HCT116 (cell line): ENCODE results near the gene FBXL5.

Experiments
- EZH2phosphoT487 ChIP-seq: fragments of 200-600 bp; IDR thresholded peaks from 2 replicates; pipeline ENCODE4 v1.6.1; 2018; ENCODE audit warnings: antibody characterized with exemption, borderline replicate concordance
- POLR2AphosphoS5 ChIP-seq: IDR thresholded peaks from 2 replicates; pipeline ENCODE4 v1.6.1; 2011; ENCODE audit warnings: mild to moderate bottlenecking, low read depth, low read length, moderate library complexity
- RAD21 ChIP-seq: IDR thresholded peaks from 2 replicates; pipeline ENCODE4 v1.6.1; 2012; ENCODE audit warnings: low read depth, mild to moderate bottlenecking
- TCF7L2 ChIP-seq: IDR thresholded peaks from 2 replicates; pipeline ENCODE4 v1.7.0; 2011; ENCODE audit warnings: borderline replicate concordance, inconsistent platforms; ENCODE audit not compliant: insufficient read depth, insufficient read length; ENCODE audit errors: extremely low read depth
- YY1 ChIP-seq: IDR thresholded peaks from 2 replicates; pipeline ENCODE4 v1.6.1; 2011; ENCODE audit warnings: low read length, low read depth, moderate library complexity, mild to moderate bottlenecking; ENCODE audit not compliant: insufficient replicate concordance; ENCODE audit errors: extremely low read depth
- TF ChIP-seq, protein P1 (sequence below), 3 experiments: fragments of 200-600 bp in 1 of 3; sonication (generic) in 1 of 3; IDR thresholded peaks in 2 of 3; conservative IDR thresholded peaks in 1 of 3; 2 replicates each; pipeline ENCODE4 v1.5.1; 2012 to 2017; ENCODE audit warnings: low read depth in 2 of 3, low read length in 2 of 3, antibody characterized with exemption in 1 of 3, borderline replicate concordance in 1 of 3, control low read depth in 1 of 3, mild to moderate bottlenecking in 1 of 3, mixed read lengths in 1 of 3, mixed run types in 1 of 3, moderate library complexity in 1 of 3; ENCODE audit not compliant: insufficient read depth in 1 of 3
- TF ChIP-seq, protein P2 (sequence below): IDR thresholded peaks from 2 replicates; pipeline ENCODE4 v1.6.1; 2012; ENCODE audit warnings: low read depth
- TF ChIP-seq, protein P3 (sequence below): IDR thresholded peaks from 2 replicates; pipeline ENCODE4 v1.6.1; 2012

DNA sequence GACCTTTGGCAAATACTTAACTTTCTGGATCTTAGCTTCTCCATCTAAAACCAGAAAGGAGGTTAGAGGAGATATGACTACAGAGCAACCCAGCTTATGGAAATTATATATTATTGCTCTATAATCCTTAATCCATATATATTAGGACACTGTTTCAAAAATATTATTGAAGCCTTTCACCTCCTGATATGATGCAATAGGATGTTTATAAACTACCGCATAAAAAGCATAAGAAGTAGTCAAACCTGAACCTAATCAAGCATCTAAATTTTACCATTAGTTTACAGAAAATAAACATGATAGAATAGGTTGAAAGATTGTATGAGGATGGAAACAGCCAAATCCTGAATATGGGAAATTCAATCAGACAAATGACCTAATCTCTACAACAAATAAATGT lies 20.9 kb upstream of the FBXL5 start:
- TF ChIP-seq EZH2phosphoT487 (no peak), TCF7L2 (no peak), POLR2AphosphoS5 (no peak), YY1 (no peak), RAD21 (no peak)
- TF ChIP-seq, protein P1, sequence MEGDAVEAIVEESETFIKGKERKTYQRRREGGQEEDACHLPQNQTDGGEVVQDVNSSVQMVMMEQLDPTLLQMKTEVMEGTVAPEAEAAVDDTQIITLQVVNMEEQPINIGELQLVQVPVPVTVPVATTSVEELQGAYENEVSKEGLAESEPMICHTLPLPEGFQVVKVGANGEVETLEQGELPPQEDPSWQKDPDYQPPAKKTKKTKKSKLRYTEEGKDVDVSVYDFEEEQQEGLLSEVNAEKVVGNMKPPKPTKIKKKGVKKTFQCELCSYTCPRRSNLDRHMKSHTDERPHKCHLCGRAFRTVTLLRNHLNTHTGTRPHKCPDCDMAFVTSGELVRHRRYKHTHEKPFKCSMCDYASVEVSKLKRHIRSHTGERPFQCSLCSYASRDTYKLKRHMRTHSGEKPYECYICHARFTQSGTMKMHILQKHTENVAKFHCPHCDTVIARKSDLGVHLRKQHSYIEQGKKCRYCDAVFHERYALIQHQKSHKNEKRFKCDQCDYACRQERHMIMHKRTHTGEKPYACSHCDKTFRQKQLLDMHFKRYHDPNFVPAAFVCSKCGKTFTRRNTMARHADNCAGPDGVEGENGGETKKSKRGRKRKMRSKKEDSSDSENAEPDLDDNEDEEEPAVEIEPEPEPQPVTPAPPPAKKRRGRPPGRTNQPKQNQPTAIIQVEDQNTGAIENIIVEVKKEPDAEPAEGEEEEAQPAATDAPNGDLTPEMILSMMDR (IDR thresholded peaks at IDR 0.05 in 2 of 3, conservative IDR thresholded peaks at IDR 0.05 in 1 of 3; ENCODE audit: borderline replicate concordance in 1 of 3, insufficient read depth in 1 of 3, low read depth in 2 of 3, low read length in 2 of 3), result no peak
- TF ChIP-seq, protein P2, sequence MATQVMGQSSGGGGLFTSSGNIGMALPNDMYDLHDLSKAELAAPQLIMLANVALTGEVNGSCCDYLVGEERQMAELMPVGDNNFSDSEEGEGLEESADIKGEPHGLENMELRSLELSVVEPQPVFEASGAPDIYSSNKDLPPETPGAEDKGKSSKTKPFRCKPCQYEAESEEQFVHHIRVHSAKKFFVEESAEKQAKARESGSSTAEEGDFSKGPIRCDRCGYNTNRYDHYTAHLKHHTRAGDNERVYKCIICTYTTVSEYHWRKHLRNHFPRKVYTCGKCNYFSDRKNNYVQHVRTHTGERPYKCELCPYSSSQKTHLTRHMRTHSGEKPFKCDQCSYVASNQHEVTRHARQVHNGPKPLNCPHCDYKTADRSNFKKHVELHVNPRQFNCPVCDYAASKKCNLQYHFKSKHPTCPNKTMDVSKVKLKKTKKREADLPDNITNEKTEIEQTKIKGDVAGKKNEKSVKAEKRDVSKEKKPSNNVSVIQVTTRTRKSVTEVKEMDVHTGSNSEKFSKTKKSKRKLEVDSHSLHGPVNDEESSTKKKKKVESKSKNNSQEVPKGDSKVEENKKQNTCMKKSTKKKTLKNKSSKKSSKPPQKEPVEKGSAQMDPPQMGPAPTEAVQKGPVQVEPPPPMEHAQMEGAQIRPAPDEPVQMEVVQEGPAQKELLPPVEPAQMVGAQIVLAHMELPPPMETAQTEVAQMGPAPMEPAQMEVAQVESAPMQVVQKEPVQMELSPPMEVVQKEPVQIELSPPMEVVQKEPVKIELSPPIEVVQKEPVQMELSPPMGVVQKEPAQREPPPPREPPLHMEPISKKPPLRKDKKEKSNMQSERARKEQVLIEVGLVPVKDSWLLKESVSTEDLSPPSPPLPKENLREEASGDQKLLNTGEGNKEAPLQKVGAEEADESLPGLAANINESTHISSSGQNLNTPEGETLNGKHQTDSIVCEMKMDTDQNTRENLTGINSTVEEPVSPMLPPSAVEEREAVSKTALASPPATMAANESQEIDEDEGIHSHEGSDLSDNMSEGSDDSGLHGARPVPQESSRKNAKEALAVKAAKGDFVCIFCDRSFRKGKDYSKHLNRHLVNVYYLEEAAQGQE, result no peak
- TF ChIP-seq, protein P3, sequence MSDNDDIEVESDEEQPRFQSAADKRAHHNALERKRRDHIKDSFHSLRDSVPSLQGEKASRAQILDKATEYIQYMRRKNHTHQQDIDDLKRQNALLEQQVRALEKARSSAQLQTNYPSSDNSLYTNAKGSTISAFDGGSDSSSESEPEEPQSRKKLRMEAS, result no peak
